B cell (primary cell): ENCODE measurements around the gene FHIT.

ENCODE experiments used
- CTCF ChIP-seq: fragments of 200-600 bp; IDR thresholded peaks from one replicate; pipeline ENCODE4 v1.8.0; 2022; ENCODE audit warnings: antibody characterized with exemption, mild to moderate bottlenecking
- EZH2 ChIP-seq: IDR thresholded peaks from 2 replicates; pipeline ENCODE4 v1.6.1; 2012; ENCODE audit warnings: borderline replicate concordance, low read depth, mild to moderate bottlenecking, moderate library complexity, low read length; ENCODE audit not compliant: insufficient read depth, poor library complexity, severe bottlenecking

GRCh38 chr3:60435941-60436650 lies 815.2 kb downstream of the FHIT start:
- no peak for TF ChIP-seq CTCF
- no peak for TF ChIP-seq EZH2
